ENCODE data around the gene AIG1. TPM values are rescaled to one million over a fixed set of nuclear protein-coding genes. Genes with fewer than 3 reads are reported as not detected.

The AIG1 gene
- total RNA-seq, 1 experiment from 2014 or later, result 29.9 TPM

DNA sequence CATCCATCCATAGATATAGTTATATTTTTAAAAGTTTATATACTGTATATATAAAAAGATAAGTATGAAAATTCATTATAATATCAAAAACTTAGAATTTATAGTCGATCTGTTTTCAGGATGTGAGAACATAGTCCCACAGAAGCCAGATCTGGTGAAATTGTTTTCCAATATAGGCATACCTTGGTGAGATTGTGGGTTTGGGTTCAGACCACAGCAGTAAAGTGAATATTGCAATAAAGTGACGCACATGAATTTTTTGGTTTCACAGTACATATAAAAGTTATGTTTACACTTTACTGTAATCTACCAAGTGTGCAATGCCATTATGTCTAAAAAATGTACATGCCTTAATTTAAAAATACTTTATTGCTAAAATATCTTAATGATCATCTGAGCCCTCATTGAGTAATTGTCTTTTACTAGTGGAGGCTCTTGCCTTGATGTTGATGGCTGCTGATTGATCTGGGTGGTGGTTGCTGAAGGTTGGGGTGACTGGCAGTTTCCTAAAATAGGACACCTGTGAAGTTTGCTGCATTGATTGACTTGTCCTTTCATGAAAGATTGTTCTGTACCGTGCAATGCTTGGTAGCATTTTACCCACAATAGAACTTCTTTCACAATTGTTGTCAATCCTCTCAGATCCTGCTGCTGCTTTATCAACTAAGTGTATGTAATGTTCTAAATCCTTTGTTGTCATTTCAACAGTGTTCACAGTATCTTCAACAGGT is 29.8 kb downstream of the AIG1 start:
- H3K27me3 ChIP-seq (replicated peaks), result no peaks in the 10 kb centered on the region
- no peak overlapping the region for H3K4me3 ChIP-seq
- H3K27ac ChIP-seq, result no peak overlapping the region
- no peaks in the 10 kb centered on the region for H3K4me1 ChIP-seq (replicated peaks)
- H3K36me3 ChIP-seq, result no peaks in the 10 kb centered on the region
- H3K9me3 ChIP-seq (replicated peaks), result no peaks in the 10 kb centered on the region
- DNase-seq (ENCODE audit: low read depth in 1 of 2, low spot score in 2 of 2), result no peak

DNA sequence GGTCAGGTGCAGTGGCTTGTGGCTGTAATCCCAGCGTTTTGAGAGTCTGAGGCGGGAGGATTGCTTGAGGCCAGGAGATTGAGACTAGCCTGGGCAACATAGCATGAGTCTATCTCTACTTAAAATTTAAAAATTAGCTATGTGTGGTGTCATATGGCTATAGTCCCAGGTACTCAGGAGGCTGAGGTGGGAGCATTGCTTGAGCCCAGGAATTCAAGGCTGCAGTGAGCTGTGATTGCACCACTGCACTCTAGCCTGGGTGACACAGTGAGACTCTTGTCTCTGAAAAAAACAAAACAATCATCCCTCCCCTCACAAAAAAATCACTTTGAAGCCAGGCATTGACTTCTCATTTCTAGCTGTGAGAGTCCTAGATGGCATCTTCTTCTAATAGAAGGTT is 32.1 kb downstream of the AIG1 start:
- no peak for DNase-seq (ENCODE audit: low read depth in 1 of 2, low spot score in 2 of 2)
- Histone ChIP-seq H3K9me3 (replicated peaks) (no peaks in the 10 kb centered on the region), H3K27me3 (replicated peaks) (no peaks in the 10 kb centered on the region), H3K27ac (no peak overlapping the region), H3K36me3 (no peaks in the 10 kb centered on the region), H3K4me1 (replicated peaks) (no peaks in the 10 kb centered on the region), H3K4me3 (no peak overlapping the region)

DNA sequence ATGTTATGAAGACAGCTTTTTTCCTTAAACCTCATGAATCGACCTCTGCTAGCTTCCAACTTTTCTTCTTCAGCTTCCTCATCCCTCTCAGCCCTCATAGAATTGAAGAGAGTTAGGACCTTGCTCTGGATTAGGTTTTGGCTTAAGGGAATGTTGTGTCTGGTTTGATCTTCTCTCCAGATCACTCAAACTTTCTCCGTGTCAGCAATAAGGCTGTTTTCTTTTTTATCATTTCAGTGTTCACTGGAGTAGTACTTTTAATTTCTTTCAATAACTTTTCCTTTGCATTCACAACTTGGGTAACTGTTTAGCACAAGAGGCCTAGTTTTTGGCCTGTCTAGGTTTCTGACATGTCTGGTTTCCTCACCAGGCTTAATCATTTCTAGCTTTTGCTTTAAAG is 32.6 kb downstream of the AIG1 start:
- no peaks in the 10 kb centered on the region for H3K9me3 ChIP-seq (replicated peaks)
- H3K4me1 ChIP-seq (replicated peaks), result no peaks in the 10 kb centered on the region
- DNase-seq (ENCODE audit: low read depth in 1 of 2, low spot score in 2 of 2), result no peak
- H3K36me3 ChIP-seq, result no peaks in the 10 kb centered on the region
- H3K27ac ChIP-seq, result no peak overlapping the region
- H3K27me3 ChIP-seq (replicated peaks), result no peaks in the 10 kb centered on the region
- H3K4me3 ChIP-seq, result no peak overlapping the region

DNA sequence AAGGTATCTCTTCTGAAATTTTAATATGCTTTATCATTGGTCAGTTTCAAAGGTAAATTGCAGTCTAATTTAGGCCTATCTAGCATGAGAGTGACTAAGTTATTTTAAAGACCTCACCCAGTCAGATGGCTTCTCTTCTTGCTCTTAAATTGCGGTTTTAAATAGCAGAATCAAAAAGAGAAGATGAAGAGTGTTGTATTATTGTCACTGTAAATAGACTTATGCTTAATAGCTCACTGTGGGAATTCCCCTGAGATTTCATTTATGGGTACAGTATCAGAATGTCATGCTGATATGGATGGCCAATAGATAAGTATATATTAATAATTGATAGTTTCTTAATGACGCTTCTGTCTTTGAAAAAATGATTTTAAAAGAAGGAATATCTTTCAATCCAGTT is 35.7 kb downstream of the AIG1 start:
- no peak overlapping the region for H3K27ac ChIP-seq
- no peaks in the 10 kb centered on the region for H3K4me1 ChIP-seq (replicated peaks)
- no peaks in the 10 kb centered on the region for H3K36me3 ChIP-seq
- H3K27me3 ChIP-seq (replicated peaks), result no peaks in the 10 kb centered on the region
- no peak overlapping the region for H3K4me3 ChIP-seq
- H3K9me3 ChIP-seq (replicated peaks), result no peaks in the 10 kb centered on the region
- no peak for DNase-seq (ENCODE audit: low read depth in 1 of 2, low spot score in 2 of 2)

DNA sequence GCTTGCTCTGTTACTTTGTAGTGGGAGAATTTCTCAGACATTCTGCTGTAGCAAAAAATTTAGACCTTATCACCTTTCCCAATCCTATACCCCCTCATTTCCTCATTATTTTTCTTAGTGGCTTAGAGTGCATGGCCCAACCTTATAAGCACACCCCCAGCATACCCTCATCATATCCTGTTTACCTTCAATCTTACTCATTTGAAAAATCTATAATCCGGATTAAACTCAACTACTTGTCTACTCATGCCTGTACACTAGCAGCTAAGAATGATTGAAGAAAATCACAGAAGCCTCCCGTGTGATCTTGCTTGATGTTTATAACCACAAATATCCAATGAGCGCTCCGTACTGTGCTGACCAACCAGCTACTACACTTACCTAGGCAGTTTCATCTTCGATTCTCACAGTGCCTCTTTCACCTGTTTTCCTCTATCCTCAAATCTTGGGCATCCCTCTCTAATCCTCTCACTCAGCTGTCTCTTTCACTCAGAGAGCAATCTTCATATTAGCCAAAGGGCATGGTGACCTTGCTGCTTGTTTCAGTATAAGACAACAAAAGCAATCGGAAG is 36.6 kb downstream of the AIG1 start:
- Histone ChIP-seq H3K4me3 (no peak overlapping the region), H3K4me1 (replicated peaks) (no peaks in the 10 kb centered on the region), H3K36me3 (no peaks in the 10 kb centered on the region), H3K9me3 (replicated peaks) (no peaks in the 10 kb centered on the region), H3K27me3 (replicated peaks) (no peaks in the 10 kb centered on the region), H3K27ac (no peak overlapping the region)
- DNase-seq (ENCODE audit: low read depth in 1 of 2, low spot score in 2 of 2), result no peak

DNA sequence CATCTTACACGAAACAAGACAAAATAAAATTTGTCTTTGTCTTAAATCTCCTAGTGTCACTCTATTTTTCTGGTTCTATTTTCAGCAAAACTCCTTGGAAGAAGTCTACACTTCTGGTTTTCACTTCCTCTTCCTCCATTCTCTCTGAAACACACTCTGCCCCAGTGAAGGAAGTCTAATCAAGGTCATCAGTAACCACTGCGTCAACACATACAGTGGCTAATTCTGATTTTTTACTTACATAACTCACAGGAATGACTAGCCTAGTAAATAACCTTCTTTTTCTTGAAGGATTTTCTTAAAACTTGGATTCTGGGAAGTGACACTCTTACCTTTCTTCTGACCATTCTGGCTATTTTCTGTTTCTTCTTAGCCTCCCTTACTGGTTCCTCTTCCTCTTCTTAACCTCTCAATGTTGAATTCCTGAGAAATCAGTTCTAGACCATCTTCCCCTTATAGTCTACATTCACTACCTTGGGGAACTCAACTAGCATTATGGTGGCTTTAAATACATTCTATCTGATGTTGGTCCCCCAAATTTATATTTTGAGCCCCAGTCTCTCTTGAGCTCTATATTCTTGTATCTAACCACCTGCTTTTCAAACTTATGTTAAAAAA is 37.5 kb downstream of the AIG1 start:
- Histone ChIP-seq H3K4me1 (replicated peaks) (no peaks in the 10 kb centered on the region), H3K9me3 (replicated peaks) (no peaks in the 10 kb centered on the region), H3K27ac (no peak overlapping the region), H3K36me3 (no peaks in the 10 kb centered on the region), H3K27me3 (replicated peaks) (no peaks in the 10 kb centered on the region), H3K4me3 (no peak overlapping the region)
- no peak for DNase-seq (ENCODE audit: low read depth in 1 of 2, low spot score in 2 of 2)

DNA sequence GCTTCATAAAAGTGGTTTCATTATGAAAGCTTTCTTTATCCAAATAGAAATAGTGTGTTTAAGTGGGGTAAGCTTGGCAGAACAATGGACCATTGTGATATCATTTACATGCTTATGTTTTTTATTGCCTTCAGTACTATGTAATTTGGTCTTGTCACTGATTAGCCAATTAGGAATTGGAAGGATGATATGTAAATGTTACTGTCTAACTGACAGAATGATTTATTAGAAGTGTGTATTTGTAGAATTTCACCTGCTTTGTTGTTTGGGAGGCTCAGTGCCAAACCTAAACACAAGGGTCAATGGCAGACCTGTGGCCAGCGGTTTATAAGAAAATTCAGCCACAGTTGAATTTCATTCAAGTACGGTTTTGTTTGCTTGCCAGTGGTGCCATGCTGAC is 39.0 kb downstream of the AIG1 start:
- Histone ChIP-seq H3K4me3 (no peak overlapping the region), H3K27ac (no peak overlapping the region), H3K9me3 (replicated peaks) (no peaks in the 10 kb centered on the region), H3K36me3 (no peaks in the 10 kb centered on the region), H3K4me1 (replicated peaks) (no peaks in the 10 kb centered on the region), H3K27me3 (replicated peaks) (no peaks in the 10 kb centered on the region)
- DNase-seq (ENCODE audit: low read depth in 1 of 2, low spot score in 2 of 2), result no peak

DNA sequence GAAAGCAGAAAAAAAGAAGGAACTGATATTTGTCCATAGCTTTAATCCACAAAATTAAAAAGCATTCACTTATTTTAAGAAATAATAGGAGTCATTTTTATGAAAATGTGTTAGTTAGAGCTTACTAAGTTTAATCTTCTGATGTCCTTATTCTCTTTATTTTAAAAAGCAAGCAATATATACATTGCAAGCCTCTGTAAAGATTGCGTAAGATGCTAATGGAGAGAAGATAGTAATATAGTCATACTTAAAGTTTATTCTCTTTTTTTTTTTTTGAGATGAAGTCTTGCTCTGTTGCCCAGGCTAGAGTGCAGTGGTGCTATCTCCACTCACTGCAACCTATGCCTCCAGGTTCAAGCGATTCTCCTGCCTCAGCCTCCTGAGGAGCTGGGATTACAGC is 39.7 kb downstream of the AIG1 start:
- H3K4me1 ChIP-seq (replicated peaks), result no peaks in the 10 kb centered on the region
- no peak overlapping the region for H3K4me3 ChIP-seq
- no peaks in the 10 kb centered on the region for H3K27me3 ChIP-seq (replicated peaks)
- no peak overlapping the region for H3K27ac ChIP-seq
- DNase-seq (ENCODE audit: low read depth in 1 of 2, low spot score in 2 of 2), result no peak
- no peaks in the 10 kb centered on the region for H3K36me3 ChIP-seq
- no peaks in the 10 kb centered on the region for H3K9me3 ChIP-seq (replicated peaks)

DNA sequence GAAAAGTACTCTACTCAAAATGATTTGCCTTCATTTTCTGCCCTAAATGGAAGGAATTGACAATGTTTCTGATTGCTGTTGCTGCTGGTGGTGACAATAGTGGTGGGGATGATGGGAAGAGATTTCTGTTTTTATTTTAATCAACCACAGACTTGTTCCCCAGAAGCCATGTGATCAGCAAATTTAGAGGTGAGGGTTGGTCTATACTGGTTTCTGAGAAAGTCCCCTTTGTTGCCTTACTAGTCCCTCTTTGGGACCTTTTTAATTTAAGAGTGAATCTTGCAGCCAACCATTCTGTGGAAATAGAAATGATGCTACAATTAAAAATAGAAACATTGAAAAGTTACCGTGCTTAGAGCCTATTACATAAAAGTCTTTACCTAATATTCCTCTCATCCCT is 43.2 kb downstream of the AIG1 start:
- no peak for DNase-seq (ENCODE audit: low read depth in 1 of 2, low spot score in 2 of 2)
- Histone ChIP-seq H3K9me3 (replicated peaks) (no peaks in the 10 kb centered on the region), H3K27ac (no peak overlapping the region), H3K4me3 (no peak overlapping the region), H3K36me3 (no peaks in the 10 kb centered on the region), H3K27me3 (replicated peaks) (no peaks in the 10 kb centered on the region), H3K4me1 (replicated peaks) (no peaks in the 10 kb centered on the region)

DNA sequence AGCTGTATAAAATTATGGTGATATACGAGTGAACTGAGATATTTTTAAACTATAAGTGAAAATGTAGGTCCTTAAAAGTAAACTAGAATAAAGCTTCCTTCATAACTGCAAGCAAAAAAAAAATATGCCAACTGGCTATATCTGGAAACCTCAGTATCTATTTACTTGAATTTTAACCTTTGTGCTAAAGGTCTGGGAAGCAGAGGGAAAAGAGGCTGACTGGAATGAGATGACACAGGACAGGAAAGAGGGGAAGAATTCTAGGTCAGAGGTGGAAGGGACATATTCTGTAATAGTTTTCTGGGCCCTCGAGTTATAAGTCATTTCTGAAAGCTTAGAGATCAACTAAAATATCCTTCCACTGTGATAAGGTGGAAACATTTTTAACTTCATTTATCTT is 46.8 kb downstream of the AIG1 start:
- no peak for DNase-seq (ENCODE audit: low read depth in 1 of 2, low spot score in 2 of 2)
- no peak overlapping the region for H3K4me3 ChIP-seq
- no peaks in the 10 kb centered on the region for H3K4me1 ChIP-seq (replicated peaks)
- H3K27ac ChIP-seq, result no peak overlapping the region
- H3K27me3 ChIP-seq (replicated peaks), result no peaks in the 10 kb centered on the region
- H3K9me3 ChIP-seq (replicated peaks), result no peaks in the 10 kb centered on the region
- no peaks in the 10 kb centered on the region for H3K36me3 ChIP-seq

DNA sequence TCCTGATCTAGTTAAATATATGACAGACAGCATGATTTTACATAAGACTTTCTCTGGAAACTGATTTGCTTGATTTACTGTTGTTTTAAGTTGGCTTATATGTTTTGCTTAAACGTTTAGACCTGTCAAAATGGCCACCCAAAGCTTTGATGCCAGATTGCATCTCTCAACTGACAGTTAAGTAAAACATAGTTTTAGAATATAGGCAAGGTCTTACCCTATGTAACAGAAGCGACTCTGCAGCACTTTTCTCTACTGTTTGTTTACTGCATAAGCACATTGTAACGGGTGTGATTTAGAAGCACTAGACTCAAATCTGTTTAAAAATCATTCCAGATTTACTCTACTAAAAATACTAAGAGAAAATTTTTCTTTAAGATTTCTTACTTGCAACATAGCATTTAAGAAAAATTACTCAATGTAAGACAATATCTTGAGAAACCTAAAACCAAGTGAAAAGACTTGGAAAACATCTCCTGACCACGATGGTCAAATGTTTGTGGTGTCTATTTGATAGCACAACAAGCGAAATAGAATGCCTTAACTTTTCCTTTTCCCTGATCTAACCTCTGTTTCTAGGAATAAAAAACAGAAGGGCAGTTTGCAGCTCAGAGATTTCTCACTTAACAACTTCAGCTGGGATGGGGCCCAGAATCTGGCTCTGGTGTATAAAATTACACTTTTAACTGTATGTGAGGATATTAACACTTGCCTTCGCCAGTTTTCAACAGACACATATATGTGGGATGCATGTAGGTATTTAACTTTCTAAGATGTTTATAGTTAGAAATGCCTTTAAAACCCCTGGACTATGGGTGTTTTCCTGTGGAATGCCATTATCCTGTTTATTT is 47.4 kb downstream of the AIG1 start:
- no peaks in the 10 kb centered on the region for H3K36me3 ChIP-seq
- no peak overlapping the region for H3K4me3 ChIP-seq
- no peaks in the 10 kb centered on the region for H3K27me3 ChIP-seq (replicated peaks)
- DNase-seq (ENCODE audit: low read depth in 1 of 2, low spot score in 2 of 2), result no peak
- no peaks in the 10 kb centered on the region for H3K9me3 ChIP-seq (replicated peaks)
- no peaks in the 10 kb centered on the region for H3K4me1 ChIP-seq (replicated peaks)
- H3K27ac ChIP-seq, result no peak overlapping the region

DNA sequence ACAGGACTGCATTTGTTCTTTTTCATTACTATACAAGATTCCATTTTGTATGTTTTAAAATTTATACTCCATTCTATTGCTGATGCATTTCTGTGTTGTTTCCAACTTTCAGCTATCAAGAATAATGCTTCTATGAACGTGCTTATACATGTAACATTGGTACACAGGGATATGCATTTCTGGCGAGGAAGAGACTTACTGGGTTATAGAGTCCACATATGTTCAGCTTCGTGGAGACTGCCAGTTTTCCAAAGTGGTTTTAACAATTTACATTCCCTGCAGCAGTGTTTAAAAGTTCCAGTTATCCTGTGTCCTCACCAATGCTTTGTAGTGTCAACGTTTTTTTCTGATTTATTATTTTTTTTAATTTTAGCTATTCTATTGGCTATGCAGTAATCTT is 48.5 kb downstream of the AIG1 start:
- no peak for DNase-seq (ENCODE audit: low read depth in 1 of 2, low spot score in 2 of 2)

DNA sequence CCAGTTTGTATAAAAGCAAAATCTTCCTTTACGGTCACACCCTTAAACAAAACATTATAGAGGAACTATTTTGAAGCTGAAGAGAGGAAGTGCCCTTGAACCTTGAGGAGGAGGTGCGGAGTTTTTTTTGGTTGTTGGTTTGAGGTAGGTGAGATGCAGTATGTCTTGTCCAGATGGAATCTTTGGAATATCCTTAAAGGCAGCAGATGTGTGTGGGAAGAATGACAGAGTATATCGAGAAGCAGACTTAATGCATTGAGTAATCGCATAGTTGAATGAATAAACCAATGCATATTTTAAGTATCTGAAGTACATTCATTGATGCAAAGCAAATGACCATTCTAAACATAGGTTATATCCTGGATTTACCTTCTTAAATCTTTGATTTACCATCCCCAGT is 49.9 kb downstream of the AIG1 start:
- H3K27me3 ChIP-seq (replicated peaks), result no peaks in the 10 kb centered on the region
- H3K36me3 ChIP-seq, result no peaks in the 10 kb centered on the region
- no peaks in the 10 kb centered on the region for H3K9me3 ChIP-seq (replicated peaks)
- no peak overlapping the region for H3K4me3 ChIP-seq
- DNase-seq (ENCODE audit: low read depth in 1 of 2, low spot score in 2 of 2), result no peak
- H3K27ac ChIP-seq, result no peak overlapping the region
- no peaks in the 10 kb centered on the region for H3K4me1 ChIP-seq (replicated peaks)

More for the DNA sequence above, 48.5 kb downstream of the AIG1 start:
- Histone ChIP-seq H3K27ac (no peak overlapping the region), H3K4me3 (no peak overlapping the region), H3K4me1 (replicated peaks) (no peaks in the 10 kb centered on the region), H3K27me3 (replicated peaks) (no peaks in the 10 kb centered on the region), H3K36me3 (no peaks in the 10 kb centered on the region), H3K9me3 (replicated peaks) (no peaks in the 10 kb centered on the region)

DNA sequence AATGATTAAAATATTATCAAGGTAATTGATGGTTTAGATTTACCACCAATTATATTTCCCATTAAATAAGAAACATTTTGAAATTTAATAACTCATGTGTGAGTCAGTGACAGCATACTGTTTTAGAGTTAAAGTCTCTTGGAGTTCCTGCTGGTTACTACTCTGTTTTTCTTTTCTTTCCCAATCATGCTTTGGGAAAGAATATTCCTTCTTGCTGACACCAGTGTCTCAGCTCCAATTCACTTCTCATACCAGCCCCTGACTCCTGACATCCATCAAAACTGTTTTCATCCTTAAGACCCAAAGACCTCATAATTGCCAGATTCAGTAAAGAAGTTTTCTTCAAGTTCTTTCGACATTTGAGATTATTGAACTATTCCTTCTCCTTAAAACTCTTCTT is 50.3 kb downstream of the AIG1 start:
- H3K4me3 ChIP-seq, result no peak overlapping the region
- H3K27me3 ChIP-seq (replicated peaks), result no peaks in the 10 kb centered on the region
- DNase-seq (ENCODE audit: low read depth in 1 of 2, low spot score in 2 of 2), result no peak
- no peaks in the 10 kb centered on the region for H3K4me1 ChIP-seq (replicated peaks)
- no peaks in the 10 kb centered on the region for H3K36me3 ChIP-seq
- no peaks in the 10 kb centered on the region for H3K9me3 ChIP-seq (replicated peaks)
- no peak overlapping the region for H3K27ac ChIP-seq

All from SJSA1 (cell line).